K562 (cell line): ENCODE measurements around the gene HDAC5. TPM values are rescaled to one million over a fixed set of nuclear protein-coding genes. Genes with fewer than 3 reads are reported as not detected.
A peak's percentile ranks its signal among the peaks of the same experiment; 100 is the strongest.

Experiments
- ATAC-seq: fragments of 200-7000 bp; cut with Tn5 transposase; 3 replicates; pipeline ENCODE4 v1.9.1; 2020; ENCODE audit warnings: moderate library complexity
- BruUV-seq: library from RNA; stranded (reverse); fragments of 400-500 nt; replicated peaks from 2 replicates; lab custom pipeline; 2021; lab: Mats Ljungman, UMichigan
- CTCF ChIA-PET: fragments of 300-600 bp; formaldehyde crosslinking; extraction: SDS; loops from one replicate; lab custom pipeline; 2021; ENCODE audit warnings: low intra/inter-chr PET ratio; lab: Yijun Ruan, JAX
- POLR2A ChIA-PET: fragments of 300-600, 350-650 bp; sonication (Branson Sonifier 250); formaldehyde crosslinking; extraction: SDS; loops from one replicate; lab custom pipeline; 2021; ENCODE audit warnings: antibody characterized with exemption, inconsistent platforms; lab: Yijun Ruan, JAX
- DNase-seq, 4 experiments: peaks; one replicate each; pipeline versions ENCODE4 v3.0.0 to v3.0.0-alpha.2; 2011 to 2018; ENCODE audit warnings: low spot score in 3 of 4, mixed read lengths in 3 of 4; ENCODE audit errors: extremely low read depth in 1 of 4
- FAIRE-seq: peaks from 2 replicates; lab custom pipeline; 2011; peaks lifted over from hg19 to GRCh38; lab: Jason Lieb, UNC
- H2AFZ ChIP-seq: 2 replicates; pipeline ENCODE4 v1.6.0; 2011; ENCODE audit warnings: low read depth, low read length, control low read depth, inconsistent platforms
- H3K27ac ChIP-seq: fragments of 200-600 bp; 3 replicates; pipeline ENCODE4 v1.8.0; 2011; ENCODE audit warnings: low read depth, mild to moderate bottlenecking, control low read depth, inconsistent platforms, low read length, moderate library complexity, mixed read lengths; ENCODE audit errors: extremely low read depth
- H3K27me3 ChIP-seq, 2 experiments: fragments of 300-600 bp in 1 of 2; 2 replicates in 1 of 2; 3 replicates in 1 of 2; pipeline versions ENCODE4 v1.6.0 to v1.8.0; 2011; ENCODE audit warnings: inconsistent platforms in 2 of 2, low read length in 2 of 2, mild to moderate bottlenecking in 1 of 2, mixed read lengths in 1 of 2, moderate library complexity in 1 of 2; ENCODE audit not compliant: control insufficient read depth in 2 of 2, insufficient read depth in 2 of 2
- H3K36me3 ChIP-seq: fragments of 300-600 bp; 3 replicates; pipeline ENCODE4 v1.8.0; 2011; ENCODE audit warnings: mild to moderate bottlenecking, low read length, inconsistent platforms; ENCODE audit not compliant: control insufficient read depth, insufficient read depth
- H3K4me1 ChIP-seq, 2 experiments: fragments of 200-600 bp in 1 of 2; replicated peaks in 1 of 2; 2 replicates in 1 of 2; 3 replicates in 1 of 2; pipeline versions ENCODE4 v1.5.1 to v1.8.0; 2011; ENCODE audit warnings: inconsistent platforms in 2 of 2, low read length in 2 of 2, mild to moderate bottlenecking in 1 of 2, mixed read lengths in 1 of 2, moderate library complexity in 1 of 2; ENCODE audit not compliant: control insufficient read depth in 2 of 2, insufficient read depth in 2 of 2
- H3K4me2 ChIP-seq: 2 replicates; pipeline ENCODE4 v1.6.1; 2011; ENCODE audit warnings: low read length, control low read depth, inconsistent platforms, mixed read lengths; ENCODE audit not compliant: insufficient read depth
- H3K4me3 ChIP-seq: fragments of 200-600 bp; sonication (generic), shearing (Covaris generic); 2 replicates; pipeline ENCODE4 v1.5.1; 2016; ENCODE audit warnings: control low read depth, inconsistent platforms
- H3K79me2 ChIP-seq: fragments of 200-600 bp; 3 replicates; pipeline ENCODE4 v1.8.0; 2011; ENCODE audit warnings: low read length, inconsistent platforms; ENCODE audit not compliant: control insufficient read depth, insufficient read depth
- H3K9ac ChIP-seq, 2 experiments: 2 replicates each; pipeline versions ENCODE4 v1.6.0 to v1.6.1; 2011; ENCODE audit warnings: low read depth in 2 of 2, low read length in 2 of 2, control low read depth in 1 of 2, inconsistent platforms in 1 of 2, mild to moderate bottlenecking in 1 of 2, mixed read lengths in 1 of 2; ENCODE audit not compliant: insufficient read depth in 1 of 2
- H3K9me1 ChIP-seq: one replicate; pipeline ENCODE4 v1.6.0; 2011; ENCODE audit warnings: inconsistent platforms, mild to moderate bottlenecking, low read length, moderate library complexity; ENCODE audit not compliant: control insufficient read depth, insufficient read depth
- H3K9me3 ChIP-seq: replicated peaks from 2 replicates; pipeline ENCODE4 v1.5.1; 2011; ENCODE audit warnings: low read depth, low read length, inconsistent platforms; ENCODE audit not compliant: control insufficient read depth, insufficient read depth
- H4K20me1 ChIP-seq: replicated peaks from 2 replicates; pipeline ENCODE4 v1.6.1; 2011; ENCODE audit warnings: low read length, inconsistent platforms, mixed read lengths; ENCODE audit not compliant: control insufficient read depth, insufficient read depth
- ATF7 ChIP-seq: fragments of 450-650 bp; IDR thresholded peaks from 2 replicates; pipeline ENCODE4 v1.7.1; 2014; ENCODE audit warnings: mild to moderate bottlenecking, moderate library complexity
- HSF4 ChIP-seq: fragments of 250-450 bp; sonication (Bioruptor Pico); IDR thresholded peaks from 2 replicates; pipeline ENCODE4 v2.1.2; 2022; ENCODE audit warnings: mild to moderate bottlenecking, moderate library complexity, borderline replicate concordance
- NR2C2 ChIP-seq, 2 experiments: fragments of 200-800 bp in 1 of 2; sonication (Bioruptor generic) in 1 of 2; sonication (generic) in 1 of 2; formaldehyde crosslinking in 1 of 2; IDR thresholded peaks; 2 replicates each; pipeline versions ENCODE4 v1.6.1 to v1.8.0; 2016 to 2022; ENCODE audit warnings: mild to moderate bottlenecking in 1 of 2, missing compliant biosample characterization in 1 of 2, missing genetic modification characterization in 1 of 2, missing genetic modification reagents in 1 of 2
- ZFPM2 ChIP-seq: fragments of 250-450 bp; sonication (Bioruptor Pico); IDR thresholded peaks from 2 replicates; pipeline ENCODE4 v1.5.1; 2022; ENCODE audit warnings: mild to moderate bottlenecking
- ZNF143 ChIP-seq: sonication (generic); formaldehyde crosslinking; IDR thresholded peaks from 2 replicates; pipeline ENCODE4 v1.9.0; 2022; ENCODE audit warnings: mild to moderate bottlenecking, missing genetic modification reagents
- ZNF212 ChIP-seq: fragments of 450-650 bp; formaldehyde crosslinking; IDR thresholded peaks from 2 replicates; pipeline ENCODE4 v1.4.0; 2020; ENCODE audit warnings: mild to moderate bottlenecking
- ZNF75A ChIP-seq: fragments of 450-650 bp; formaldehyde crosslinking; IDR thresholded peaks from 2 replicates; pipeline ENCODE4 v1.4.0; 2020; ENCODE audit warnings: mild to moderate bottlenecking
- ZNF764 ChIP-seq: fragments of 250-450 bp; sonication (Bioruptor Pico); IDR thresholded peaks from 2 replicates; pipeline ENCODE4 v1.4.0; 2020; ENCODE audit warnings: low read depth, mild to moderate bottlenecking, moderate library complexity
- WGBS: fragments of 100-300 bp; shearing (Covaris generic); methylation state at CpG from one replicate; pipeline ENCODE4 v1.1.6; 2016; ENCODE audit warnings: low coverage, mixed read lengths; ENCODE audit not compliant: insufficient coverage; ENCODE audit errors: missing lambda C conversion rate; 5-methylcytosine and 5-hydroxymethylcytosine counted together
- in situ Hi-C: fragments of 300-500 bp; cut with MboI; formaldehyde crosslinking; loops from 4 replicates; pipeline ENCODE4 v1.15.0; 2018; ENCODE audit warnings: inconsistent platforms, mixed read lengths
- intact Hi-C: fragments of 100-400 bp; cut with micrococcal nuclease; formaldehyde crosslinking; loops from 2 replicates; pipeline ENCODE4 v1.14.2; 2022
- polyA plus RNA-seq, 8 experiments: library from polyadenylated mRNA; depleted of rRNA in 4 of 8; stranded (reverse) in 5 of 8; unstranded in 3 of 8; fragments of >200 nt; fragmentation: Nextera tagmentation in 2 of 8; fragmentation: Illumina TruSeq in 1 of 8; extraction: Ambion mirVana in 2 of 8; extraction: Trizol in 1 of 8; gene quantifications; 2 replicates each; pipeline versions ENCODE4 v1.2.1 to v1.2.3, GENCODE V29; 2011 to 2014; ENCODE audit warnings: inconsistent platforms in 1 of 8, missing spikeins in 1 of 8
- total RNA-seq, 7 experiments: library from RNA; depleted of rRNA in 6 of 7; stranded (reverse); fragments of >200 nt in 6 of 7; fragmentation: Illumina TruSeq in 2 of 7; extraction: Trizol in 2 of 7; gene quantifications; 2 replicates each; pipeline versions ENCODE4 v1.2.1 to v1.2.3, GENCODE V29; 2011 to 2021; ENCODE audit warnings: low replicate concordance in 1 of 7
- TF ChIP-seq, protein P1 (sequence below): fragments of 450-650 bp; IDR thresholded peaks from 2 replicates; pipeline ENCODE4 v1.6.1; 2016
- TF ChIP-seq, protein P2 (sequence below): sonication (generic); formaldehyde crosslinking; IDR thresholded peaks from 2 replicates; pipeline ENCODE4 v1.9.0; 2022; ENCODE audit warnings: mild to moderate bottlenecking, missing genetic modification reagents
- TF ChIP-seq, protein P3 (sequence below): fragments of 250-450 bp; sonication (Bioruptor Pico); IDR thresholded peaks from 2 replicates; pipeline ENCODE4 v1.5.0; 2022; ENCODE audit warnings: mild to moderate bottlenecking
- TF ChIP-seq, protein P4 (sequence below): sonication (generic); formaldehyde crosslinking; IDR thresholded peaks from 2 replicates; pipeline ENCODE4 v1.8.0; 2022; ENCODE audit warnings: missing genetic modification reagents, mild to moderate bottlenecking, moderate library complexity, borderline replicate concordance

HDAC5 gene
- total and polyA plus RNA-seq, 9 of the 15 experiments (the other 6 are each of a cell fraction or from before 2014, with no cell fraction given): 0.45 to 26.2 (median 16.4) TPM

DNA sequence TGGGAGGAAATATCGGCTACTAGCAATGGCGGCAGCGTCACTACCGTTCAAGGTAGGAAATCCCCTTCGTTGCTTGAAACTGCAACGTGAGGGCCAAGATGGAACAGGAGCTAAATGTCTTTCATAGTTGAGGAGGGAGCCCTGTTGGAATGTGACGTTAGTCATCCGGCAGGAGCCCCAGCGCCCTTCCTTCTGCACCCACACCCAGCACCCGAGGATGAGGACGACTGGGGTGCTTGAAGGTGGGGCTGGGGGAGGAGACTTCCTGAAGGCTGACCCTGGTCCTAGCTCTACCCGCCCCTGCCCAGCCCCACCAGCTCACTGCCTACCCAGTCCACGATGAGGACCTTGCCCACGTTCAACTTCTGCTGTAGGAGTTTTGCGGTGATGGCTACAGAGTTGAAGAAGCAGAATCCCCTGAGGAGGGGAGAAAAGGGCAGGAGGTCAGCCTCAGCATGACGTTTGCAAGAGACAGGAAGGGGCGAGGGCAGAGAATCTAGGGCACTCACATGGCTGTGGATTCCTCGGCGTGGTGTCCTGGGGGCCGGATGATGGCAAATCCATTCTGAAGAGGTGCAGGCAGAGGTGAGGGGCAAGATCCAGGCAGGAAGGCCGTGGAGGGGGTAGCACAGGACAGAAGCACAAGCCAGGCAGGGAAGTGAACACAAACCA is 41.0 kb downstream of the HDAC5 start (continued):
- TF ChIP-seq ZNF212 (CRISPR knock-in tag) (no peak), ZNF764 (CRISPR knock-in tag) (no peak)
- TF ChIP-seq, protein P1, sequence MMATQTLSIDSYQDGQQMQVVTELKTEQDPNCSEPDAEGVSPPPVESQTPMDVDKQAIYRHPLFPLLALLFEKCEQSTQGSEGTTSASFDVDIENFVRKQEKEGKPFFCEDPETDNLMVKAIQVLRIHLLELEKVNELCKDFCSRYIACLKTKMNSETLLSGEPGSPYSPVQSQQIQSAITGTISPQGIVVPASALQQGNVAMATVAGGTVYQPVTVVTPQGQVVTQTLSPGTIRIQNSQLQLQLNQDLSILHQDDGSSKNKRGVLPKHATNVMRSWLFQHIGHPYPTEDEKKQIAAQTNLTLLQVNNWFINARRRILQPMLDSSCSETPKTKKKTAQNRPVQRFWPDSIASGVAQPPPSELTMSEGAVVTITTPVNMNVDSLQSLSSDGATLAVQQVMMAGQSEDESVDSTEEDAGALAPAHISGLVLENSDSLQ: no peak
- TF ChIP-seq, protein P2, sequence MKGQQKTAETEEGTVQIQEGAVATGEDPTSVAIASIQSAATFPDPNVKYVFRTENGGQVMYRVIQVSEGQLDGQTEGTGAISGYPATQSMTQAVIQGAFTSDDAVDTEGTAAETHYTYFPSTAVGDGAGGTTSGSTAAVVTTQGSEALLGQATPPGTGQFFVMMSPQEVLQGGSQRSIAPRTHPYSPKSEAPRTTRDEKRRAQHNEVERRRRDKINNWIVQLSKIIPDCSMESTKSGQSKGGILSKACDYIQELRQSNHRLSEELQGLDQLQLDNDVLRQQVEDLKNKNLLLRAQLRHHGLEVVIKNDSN (CRISPR knock-in tag): no peak
- TF ChIP-seq, protein P3, sequence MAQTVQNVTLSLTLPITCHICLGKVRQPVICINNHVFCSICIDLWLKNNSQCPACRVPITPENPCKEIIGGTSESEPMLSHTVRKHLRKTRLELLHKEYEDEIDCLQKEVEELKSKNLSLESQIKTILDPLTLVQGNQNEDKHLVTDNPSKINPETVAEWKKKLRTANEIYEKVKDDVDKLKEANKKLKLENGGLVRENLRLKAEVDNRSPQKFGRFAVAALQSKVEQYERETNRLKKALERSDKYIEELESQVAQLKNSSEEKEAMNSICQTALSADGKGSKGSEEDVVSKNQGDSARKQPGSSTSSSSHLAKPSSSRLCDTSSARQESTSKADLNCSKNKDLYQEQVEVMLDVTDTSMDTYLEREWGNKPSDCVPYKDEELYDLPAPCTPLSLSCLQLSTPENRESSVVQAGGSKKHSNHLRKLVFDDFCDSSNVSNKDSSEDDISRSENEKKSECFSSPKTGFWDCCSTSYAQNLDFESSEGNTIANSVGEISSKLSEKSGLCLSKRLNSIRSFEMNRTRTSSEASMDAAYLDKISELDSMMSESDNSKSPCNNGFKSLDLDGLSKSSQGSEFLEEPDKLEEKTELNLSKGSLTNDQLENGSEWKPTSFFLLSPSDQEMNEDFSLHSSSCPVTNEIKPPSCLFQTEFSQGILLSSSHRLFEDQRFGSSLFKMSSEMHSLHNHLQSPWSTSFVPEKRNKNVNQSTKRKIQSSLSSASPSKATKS (CRISPR knock-in tag): no peak

DNA sequence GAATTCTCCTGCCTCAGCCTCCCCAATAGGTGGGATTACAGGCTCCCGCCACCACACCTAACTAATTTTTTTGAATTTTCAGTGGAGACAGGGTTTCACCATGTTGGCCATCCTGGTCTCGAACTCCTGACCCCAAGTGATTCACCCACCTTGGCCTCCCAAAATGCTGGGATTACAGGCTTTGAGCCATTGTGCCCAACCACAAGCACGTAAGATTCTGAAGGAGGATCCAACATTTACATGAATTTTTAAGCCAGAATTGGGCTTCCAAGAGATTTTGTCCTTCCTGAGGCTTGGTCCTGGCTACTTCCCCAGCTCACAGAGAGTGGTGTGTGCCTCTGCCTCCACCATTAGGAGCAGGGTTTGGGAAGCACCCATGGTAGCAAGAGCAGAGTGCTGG is 41.8 kb downstream of the HDAC5 start:
- POLR2A ChIA-PET: interaction anchor here (1.2 kb wide), 1 partner anchor 11 kb away, joined by 3 read pairs; no protein-coding TSS in a partner anchor
- Histone ChIP-seq H3K27me3 (no peaks in the 10 kb centered on the region), H3K9me1 (peaks cover 4% of the 10 kb centered on the region), H3K79me2 (no peaks in the 10 kb centered on the region; the same call in 2 of the 3 replicates), H2AFZ (no peak overlapping the region), H3K9ac (no peak overlapping the region), H3K4me1 (peaks cover 12 to 40% of the 10 kb centered on the region in 2 experiments), H4K20me1 (no peaks in the 10 kb centered on the region), H3K4me3 (no peak overlapping the region), H3K36me3 (peaks cover 32% of the 10 kb centered on the region; the same call in 1 of the 3 replicates), H3K4me2 (no peak overlapping the region), H3K9me3 (no peaks in the 10 kb centered on the region), H3K27ac (no peak overlapping the region; the same call in 2 of the 3 replicates)
- CTCF ChIA-PET: no interaction called here
- in situ Hi-C loops: no loop called here
- ATAC-seq: no peak
- intact Hi-C loops: no loop called here
- 84% methylated on average over 3 of the region's 3 CpGs for WGBS
- DNase-seq: no peak
- BruUV-seq: no TSS peak
- peak; percentile 55 for FAIRE-seq
- TF ChIP-seq HSF4 (CRISPR knock-in tag) (no peak), ZNF75A (no peak), ZFPM2 (no peak), ZNF143 (CRISPR knock-in tag) (no peak), NR2C2 (CRISPR knock-in tag; IDR thresholded peaks at IDR 0.05) (no peak), NR2C2 (tag; IDR thresholded peaks at IDR 0.05) (no peak), ATF7 (no peak)
- TF ChIP-seq, protein P4, sequence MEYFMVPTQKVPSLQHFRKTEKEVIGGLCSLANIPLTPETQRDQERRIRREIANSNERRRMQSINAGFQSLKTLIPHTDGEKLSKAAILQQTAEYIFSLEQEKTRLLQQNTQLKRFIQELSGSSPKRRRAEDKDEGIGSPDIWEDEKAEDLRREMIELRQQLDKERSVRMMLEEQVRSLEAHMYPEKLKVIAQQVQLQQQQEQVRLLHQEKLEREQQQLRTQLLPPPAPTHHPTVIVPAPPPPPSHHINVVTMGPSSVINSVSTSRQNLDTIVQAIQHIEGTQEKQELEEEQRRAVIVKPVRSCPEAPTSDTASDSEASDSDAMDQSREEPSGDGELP (CRISPR knock-in tag): no peak
